Duodenal mucosa (tissue), 2 donors: Measurements from ENCODE around the gene XPR1.

Experiments
- H3K27ac ChIP-seq: one replicate; pipeline ENCODE4 v1.7.0; 2013; ENCODE audit warnings: low read depth, low read length
- H3K27me3 ChIP-seq, 2 donors: one replicate each; pipeline ENCODE4 v1.7.0; 2013; ENCODE audit warnings: low read length in 2 of 2, control low read depth in 1 of 2; ENCODE audit not compliant: insufficient read depth in 2 of 2, control insufficient read depth in 1 of 2
- H3K36me3 ChIP-seq, 2 donors: one replicate each; pipeline ENCODE4 v1.7.0; 2013; ENCODE audit warnings: low read length in 2 of 2, control low read depth in 1 of 2; ENCODE audit not compliant: insufficient read depth in 2 of 2, control insufficient read depth in 1 of 2
- H3K4me1 ChIP-seq, 2 donors: one replicate each; pipeline ENCODE4 v1.7.0; 2013; ENCODE audit warnings: low read length in 2 of 2, control low read depth in 1 of 2; ENCODE audit not compliant: insufficient read depth in 2 of 2, control insufficient read depth in 1 of 2
- H3K4me3 ChIP-seq, 2 donors: one replicate each; pipeline ENCODE4 v1.7.0; 2013; ENCODE audit warnings: low read length in 2 of 2, low read depth in 1 of 2
- H3K9ac ChIP-seq, 2 donors: one replicate each; pipeline ENCODE4 v1.7.0; 2013; ENCODE audit warnings: low read length in 2 of 2, low read depth in 1 of 2
- H3K9me3 ChIP-seq, 2 donors: one replicate each; pipeline ENCODE4 v1.7.0; 2013; ENCODE audit warnings: low read length in 2 of 2, control low read depth in 1 of 2; ENCODE audit not compliant: control insufficient read depth in 1 of 2

Gene XPR1

GRCh38 chr1:180631766-180632325, at the start of gene XPR1:
Gene XPR1 (plus strand): TSS chr1:180632022. CDS start chr1:180632202, 180 bp downstream.
- H3K4me3 ChIP-seq, result peak within 1 kb of the TSS; percentile 96 to 97
- H3K27ac ChIP-seq, result peak within 1 kb of the TSS; percentile 95
- H3K4me1 ChIP-seq, result peaks cover 24 to 30% of the 10 kb centered on the region in 2 donors
- H3K27me3 ChIP-seq, result no peaks in the 10 kb centered on the region
- no peaks in the 10 kb centered on the region for H3K9me3 ChIP-seq
- H3K36me3 ChIP-seq, result no peaks in the 10 kb centered on the region
- H3K9ac ChIP-seq, result peak within 1 kb of the TSS; percentile 78 to 90

- H3K4me1 ChIP-seq, result peaks cover 0 to 7% of the 10 kb centered on the region in 2 donors
Measured at GRCh38 chr1:180584869-180585268, 47.0 kb upstream of the XPR1 start.

GRCh38 chr1:180585994-180586359, 45.8 kb upstream of the XPR1 start:
- Histone ChIP-seq H3K9ac (no peak overlapping the region), H3K27ac (no peak overlapping the region), H3K4me3 (no peak overlapping the region), H3K9me3 (peaks cover 4 to 5% of the 10 kb centered on the region in 2 donors), H3K27me3 (no peaks in the 10 kb centered on the region), H3K36me3 (no peaks in the 10 kb centered on the region), H3K4me1 (peaks cover 0 to 7% of the 10 kb centered on the region in 2 donors)

More at GRCh38 chr1:180584869-180585268, 47.0 kb upstream of the XPR1 start:
- Histone ChIP-seq H3K9ac (no peak overlapping the region), H3K36me3 (no peaks in the 10 kb centered on the region), H3K27me3 (no peaks in the 10 kb centered on the region), H3K9me3 (peaks cover 4 to 5% of the 10 kb centered on the region in 2 donors), H3K4me3 (no peak overlapping the region), H3K27ac (no peak overlapping the region)

GRCh38 chr1:180586671-180587155, 45.1 kb upstream of the XPR1 start:
- no peak overlapping the region for H3K4me3 ChIP-seq
- H3K27ac ChIP-seq, result no peak overlapping the region
- H3K9ac ChIP-seq, result no peak overlapping the region
- no peaks in the 10 kb centered on the region for H3K27me3 ChIP-seq
- peaks cover 4 to 5% of the 10 kb centered on the region in 2 donors for H3K9me3 ChIP-seq
- peaks cover 0 to 7% of the 10 kb centered on the region in 2 donors for H3K4me1 ChIP-seq
- no peaks in the 10 kb centered on the region for H3K36me3 ChIP-seq

GRCh38 chr1:180588121-180588520, 43.7 kb upstream of the XPR1 start:
- peaks cover 0 to 7% of the 10 kb centered on the region in 2 donors for H3K4me1 ChIP-seq
- no peak overlapping the region for H3K4me3 ChIP-seq
- H3K27ac ChIP-seq, result no peak overlapping the region
- no peaks in the 10 kb centered on the region for H3K36me3 ChIP-seq
- no peak overlapping the region for H3K9ac ChIP-seq
- H3K9me3 ChIP-seq, result peaks cover 4 to 5% of the 10 kb centered on the region in 2 donors
- no peaks in the 10 kb centered on the region for H3K27me3 ChIP-seq

- Histone ChIP-seq H3K27ac (no peak overlapping the region), H3K9me3 (peaks cover 4 to 5% of the 10 kb centered on the region in 2 donors), H3K36me3 (no peaks in the 10 kb centered on the region), H3K9ac (no peak overlapping the region), H3K27me3 (no peaks in the 10 kb centered on the region), H3K4me1 (peaks cover 0 to 7% of the 10 kb centered on the region in 2 donors), H3K4me3 (no peak overlapping the region)
Measured at GRCh38 chr1:180590889-180591288, 40.9 kb upstream of the XPR1 start.

- Histone ChIP-seq H3K9me3 (peaks cover 0 to 1% of the 10 kb centered on the region in 2 donors), H3K27me3 (no peaks in the 10 kb centered on the region), H3K9ac (no peak overlapping the region), H3K36me3 (no peaks in the 10 kb centered on the region), H3K27ac (no peak overlapping the region), H3K4me1 (no peaks in the 10 kb centered on the region), H3K4me3 (no peak overlapping the region)
Measured at GRCh38 chr1:180593382-180593781, 38.4 kb upstream of the XPR1 start.

GRCh38 chr1:180594723-180595122, 37.1 kb upstream of the XPR1 start:
- H3K4me1 ChIP-seq, result peaks cover 0 to 5% of the 10 kb centered on the region in 2 donors
- H3K9me3 ChIP-seq, result no peaks in the 10 kb centered on the region
- H3K27ac ChIP-seq, result no peak overlapping the region
- H3K4me3 ChIP-seq, result no peak overlapping the region
- no peaks in the 10 kb centered on the region for H3K27me3 ChIP-seq
- no peak overlapping the region for H3K9ac ChIP-seq
- H3K36me3 ChIP-seq, result no peaks in the 10 kb centered on the region

GRCh38 chr1:180595966-180596365, 35.9 kb upstream of the XPR1 start:
- peaks cover 0 to 5% of the 10 kb centered on the region in 2 donors for H3K4me1 ChIP-seq
- H3K36me3 ChIP-seq, result no peaks in the 10 kb centered on the region
- H3K9ac ChIP-seq, result no peak overlapping the region
- H3K4me3 ChIP-seq, result no peak overlapping the region
- no peaks in the 10 kb centered on the region for H3K9me3 ChIP-seq
- H3K27ac ChIP-seq, result no peak overlapping the region
- no peaks in the 10 kb centered on the region for H3K27me3 ChIP-seq

GRCh38 chr1:180597520-180597919, 34.3 kb upstream of the XPR1 start:
- no peak overlapping the region for H3K9ac ChIP-seq
- peaks cover 0 to 5% of the 10 kb centered on the region in 2 donors for H3K4me1 ChIP-seq
- no peak overlapping the region for H3K4me3 ChIP-seq
- no peaks in the 10 kb centered on the region for H3K27me3 ChIP-seq
- H3K36me3 ChIP-seq, result no peaks in the 10 kb centered on the region
- H3K9me3 ChIP-seq, result no peaks in the 10 kb centered on the region
- H3K27ac ChIP-seq, result no peak overlapping the region
